Measurements from ENCODE around the gene USP40. TPM values are rescaled to one million over a fixed set of nuclear protein-coding genes. Genes with fewer than 3 reads are reported as not detected.

The USP40 gene
- total RNA-seq, 4 donors from 2014 or later, result 12.3 to 23.3 (median 20.1) TPM

DNA sequence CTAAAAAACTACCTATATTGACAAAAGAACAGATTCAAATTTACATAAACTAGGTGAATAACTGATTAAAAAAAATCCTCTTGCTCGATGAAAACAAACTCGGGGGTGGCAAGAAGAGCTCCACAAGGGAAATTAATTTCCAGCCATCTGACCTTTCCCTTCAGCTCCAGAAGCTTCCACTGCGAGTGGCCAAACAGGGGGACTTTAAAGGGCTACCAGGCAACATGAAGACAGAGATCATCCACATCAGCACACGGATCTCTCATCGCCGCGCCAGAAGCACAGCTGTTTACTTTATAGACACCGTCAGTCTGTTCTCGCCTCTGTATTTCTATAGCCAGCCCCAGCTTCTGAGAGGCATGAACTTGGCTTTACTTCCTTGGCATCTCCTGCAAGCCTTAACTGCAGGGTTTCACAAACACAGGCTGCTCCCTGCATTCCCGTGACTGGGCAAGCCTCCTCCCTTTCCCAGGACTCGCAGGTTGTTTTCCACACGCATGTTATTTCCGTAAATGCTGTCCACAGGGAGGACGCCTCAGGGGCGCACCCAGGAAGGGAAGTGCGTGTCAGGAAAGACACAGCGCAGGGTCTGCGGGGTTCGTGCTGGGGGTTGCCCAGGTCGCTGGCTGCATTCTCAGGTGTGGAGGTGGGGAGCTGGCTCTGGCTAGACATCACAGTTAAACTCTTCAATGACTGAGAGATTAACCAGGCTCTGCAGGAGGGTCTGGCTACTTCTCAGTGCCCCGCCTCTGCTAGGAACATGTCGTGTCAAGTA, 85.0 kb downstream of the USP40 start:
- H3K4me3 ChIP-seq, result peak overlapping the region in 1 of 4 donors; percentile 14
- TF ChIP-seq, protein P1, sequence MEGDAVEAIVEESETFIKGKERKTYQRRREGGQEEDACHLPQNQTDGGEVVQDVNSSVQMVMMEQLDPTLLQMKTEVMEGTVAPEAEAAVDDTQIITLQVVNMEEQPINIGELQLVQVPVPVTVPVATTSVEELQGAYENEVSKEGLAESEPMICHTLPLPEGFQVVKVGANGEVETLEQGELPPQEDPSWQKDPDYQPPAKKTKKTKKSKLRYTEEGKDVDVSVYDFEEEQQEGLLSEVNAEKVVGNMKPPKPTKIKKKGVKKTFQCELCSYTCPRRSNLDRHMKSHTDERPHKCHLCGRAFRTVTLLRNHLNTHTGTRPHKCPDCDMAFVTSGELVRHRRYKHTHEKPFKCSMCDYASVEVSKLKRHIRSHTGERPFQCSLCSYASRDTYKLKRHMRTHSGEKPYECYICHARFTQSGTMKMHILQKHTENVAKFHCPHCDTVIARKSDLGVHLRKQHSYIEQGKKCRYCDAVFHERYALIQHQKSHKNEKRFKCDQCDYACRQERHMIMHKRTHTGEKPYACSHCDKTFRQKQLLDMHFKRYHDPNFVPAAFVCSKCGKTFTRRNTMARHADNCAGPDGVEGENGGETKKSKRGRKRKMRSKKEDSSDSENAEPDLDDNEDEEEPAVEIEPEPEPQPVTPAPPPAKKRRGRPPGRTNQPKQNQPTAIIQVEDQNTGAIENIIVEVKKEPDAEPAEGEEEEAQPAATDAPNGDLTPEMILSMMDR (IDR thresholded peaks at IDR 0.05), result no peak
- TF ChIP-seq POLR2AphosphoS5 (IDR thresholded peaks at IDR 0.05), result peak; percentile 8 to 58
- intact Hi-C loops (cut with DNase I), result no loop called here
- no peaks in the 10 kb centered on the region for H3K9me3 ChIP-seq
- WGBS, result 58% methylated on average over 17 of the region's 22 CpGs
- H3K27me3 ChIP-seq, result no peaks in the 10 kb centered on the region
- peaks cover 1 to 28% (median 25%) of the 10 kb centered on the region in 4 donors for H3K4me1 ChIP-seq
- DNase-seq (ENCODE audit: extremely low spot score), result no peak
- H3K36me3 ChIP-seq, result peaks cover 28 to 98% (median 91%) of the 10 kb centered on the region in 4 donors
- peak overlapping the region; percentile 28 to 71 (median 55) for H3K27ac ChIP-seq (replicated peaks in 1 of 4)

DNA sequence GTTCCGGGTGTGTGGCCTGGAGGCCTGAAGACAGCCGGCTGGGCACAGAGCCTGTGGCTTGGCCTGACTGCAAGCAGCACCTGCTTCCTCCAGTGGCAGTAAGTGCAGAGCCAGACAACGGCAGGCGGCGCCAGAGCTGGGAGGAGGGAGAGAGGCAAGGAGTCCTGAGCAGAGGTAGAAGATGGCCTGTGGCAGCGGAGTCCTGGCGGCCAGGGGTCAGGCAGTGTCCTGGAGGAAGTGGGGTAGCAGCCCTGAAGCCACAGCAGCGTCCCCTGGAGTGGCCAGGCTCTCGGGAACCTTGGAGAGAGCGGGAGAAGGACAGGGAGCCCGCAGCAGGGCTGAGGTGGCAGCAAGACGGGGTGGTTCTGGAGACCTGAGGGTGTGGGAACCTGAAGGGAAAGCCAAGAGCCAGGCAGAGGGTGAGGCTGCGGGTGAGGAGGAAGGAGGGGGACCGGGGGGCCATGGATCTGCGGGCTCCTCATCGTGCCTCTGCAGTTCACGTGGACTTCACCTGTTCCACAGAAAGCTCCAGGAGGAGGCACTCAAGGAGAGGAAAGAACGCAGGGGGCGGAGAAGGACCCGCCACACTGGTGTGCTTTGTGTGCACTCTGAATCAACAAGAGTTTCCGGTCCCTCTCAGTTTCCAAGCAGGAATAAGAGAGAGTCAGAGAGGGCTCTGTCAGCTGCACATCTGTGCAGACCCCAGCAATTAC, 85.9 kb downstream of the USP40 start:
- no peak overlapping the region for H3K4me3 ChIP-seq
- 88% methylated on average over 19 of the region's 21 CpGs for WGBS
- DNase-seq (ENCODE audit: extremely low spot score), result no peak
- intact Hi-C loops (cut with DNase I), result no loop called here
- H3K27me3 ChIP-seq, result no peaks in the 10 kb centered on the region
- H3K36me3 ChIP-seq, result peaks cover 28 to 98% (median 92%) of the 10 kb centered on the region in 4 donors
- H3K27ac ChIP-seq (replicated peaks in 1 of 4), result peak overlapping the region in 3 of 4 donors; percentile 28 to 71 (median 62)
- TF ChIP-seq POLR2AphosphoS5 (IDR thresholded peaks at IDR 0.05) (no peak), POLR2A (IDR thresholded peaks at IDR 0.05; ENCODE audit: low read depth) (no peak), EP300 (IDR thresholded peaks at IDR 0.05) (no peak)
- TF ChIP-seq, protein P1 (IDR thresholded peaks at IDR 0.05), result no peak
- H3K9me3 ChIP-seq, result no peaks in the 10 kb centered on the region
- peaks cover 0 to 26% (median 24%) of the 10 kb centered on the region in 4 donors for H3K4me1 ChIP-seq

DNA sequence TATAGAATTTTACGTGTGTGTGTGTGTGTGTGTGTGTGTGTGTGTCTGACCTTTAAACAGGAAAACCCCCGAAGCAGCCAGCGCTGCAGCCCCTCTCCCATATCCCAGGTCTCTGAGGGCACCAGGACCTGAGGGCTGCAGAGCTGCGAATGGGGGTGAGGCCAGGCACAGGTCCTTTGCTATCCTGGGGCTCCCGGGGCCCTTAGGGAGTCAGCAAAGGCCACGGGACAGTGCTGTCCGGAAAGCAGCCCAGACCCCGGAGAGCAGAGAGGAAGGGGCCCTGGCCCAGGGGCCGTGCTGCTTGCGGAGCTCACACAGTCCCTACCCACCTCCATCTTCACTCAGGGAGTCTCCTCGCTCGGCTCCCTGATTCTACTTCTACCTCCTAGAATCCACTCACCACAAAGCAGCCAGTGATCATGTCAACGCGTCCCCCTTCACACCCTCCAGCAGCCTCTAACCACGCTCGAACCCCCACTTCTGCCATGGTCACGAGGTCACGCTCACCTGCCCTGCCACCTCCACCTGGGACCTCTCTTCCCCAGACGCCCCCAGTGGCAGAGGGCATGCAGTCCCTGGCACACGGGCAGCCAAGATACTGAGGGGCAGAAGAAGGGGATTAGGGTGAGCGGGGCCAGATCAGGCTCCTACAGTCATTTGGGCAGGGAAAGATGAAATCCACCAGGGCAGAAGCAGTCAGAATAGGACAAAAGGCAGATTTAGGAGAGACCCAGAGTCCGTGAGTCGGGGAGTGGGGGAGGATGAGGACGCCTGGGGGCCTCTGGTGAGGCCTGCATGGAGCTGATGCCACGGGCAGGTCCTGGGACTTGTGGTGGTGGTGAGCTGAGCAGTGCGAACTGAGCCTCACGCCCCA, 86.7 kb downstream of the USP40 start:
- Histone ChIP-seq H3K9me3 (no peaks in the 10 kb centered on the region), H3K27ac (replicated peaks in 1 of 4) (peak overlapping the region in 1 of 4 donors; percentile 71), H3K36me3 (peaks cover 28 to 98% (median 88%) of the 10 kb centered on the region in 4 donors), H3K27me3 (no peaks in the 10 kb centered on the region), H3K4me1 (peaks cover 0 to 26% (median 24%) of the 10 kb centered on the region in 4 donors), H3K4me3 (no peak overlapping the region)
- no peak for DNase-seq (ENCODE audit: extremely low spot score)
- WGBS, result 84% methylated on average over 27 of the region's 27 CpGs
- intact Hi-C loops (cut with DNase I), result no loop called here
- TF ChIP-seq, protein P1 (IDR thresholded peaks at IDR 0.05), result no peak
- TF ChIP-seq EP300 (IDR thresholded peaks at IDR 0.05) (no peak), POLR2A (IDR thresholded peaks at IDR 0.05; ENCODE audit: low read depth) (no peak), POLR2AphosphoS5 (IDR thresholded peaks at IDR 0.05) (no peak)

DNA sequence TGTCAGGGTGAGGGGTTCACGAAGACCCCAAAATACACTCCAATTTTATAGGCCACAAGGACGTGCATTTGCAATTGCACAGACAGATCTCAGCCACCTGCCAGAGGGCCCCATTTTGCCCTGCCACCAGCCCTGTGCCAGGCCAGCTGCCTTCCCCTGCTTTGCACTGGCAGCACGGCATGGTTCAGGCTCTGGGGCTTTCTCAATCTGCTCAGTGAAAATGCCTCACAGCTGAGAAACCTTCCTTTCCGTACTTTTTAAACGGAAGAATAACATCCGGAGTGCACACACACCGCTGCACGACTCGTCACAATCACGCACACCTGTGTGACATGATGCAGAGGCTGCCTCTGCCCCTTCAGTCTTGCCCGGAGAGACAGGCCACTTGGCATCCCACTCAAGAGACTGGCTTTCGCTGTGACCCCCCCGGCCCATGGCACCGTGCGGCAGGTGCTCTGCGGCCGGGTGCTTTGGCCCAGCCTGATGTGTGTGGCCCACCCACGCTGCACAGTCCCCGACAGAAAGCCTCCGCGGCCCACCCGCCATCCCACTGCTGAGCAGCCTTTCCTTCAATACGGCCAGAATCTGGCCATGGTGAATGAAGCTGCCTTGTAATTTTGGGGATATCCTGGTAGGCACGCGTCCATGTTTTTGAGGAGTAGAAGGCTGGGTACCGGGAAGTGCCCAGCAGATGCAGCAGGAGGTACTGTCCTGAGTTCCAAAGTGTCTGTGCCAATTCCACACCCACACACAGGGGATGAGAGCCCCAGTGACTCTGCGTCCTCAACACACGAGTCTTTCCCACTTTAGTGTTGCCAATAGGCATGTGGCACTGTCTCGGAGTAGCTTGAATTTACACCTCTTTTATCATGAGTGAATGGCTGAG, 88.8 kb downstream of the USP40 start:
- no peaks in the 10 kb centered on the region for H3K9me3 ChIP-seq
- WGBS, result 96% methylated on average over 24 of the region's 29 CpGs
- no peaks in the 10 kb centered on the region for H3K27me3 ChIP-seq
- peaks cover 0 to 26% (median 24%) of the 10 kb centered on the region in 4 donors for H3K4me1 ChIP-seq
- H3K4me3 ChIP-seq, result no peak overlapping the region
- intact Hi-C loops (cut with DNase I), result no loop called here
- no peak for TF ChIP-seq POLR2A (IDR thresholded peaks at IDR 0.05; ENCODE audit: low read depth)
- TF ChIP-seq EP300 (IDR thresholded peaks at IDR 0.05), result no peak
- TF ChIP-seq, protein P1 (IDR thresholded peaks at IDR 0.05), result no peak
- TF ChIP-seq POLR2AphosphoS5 (IDR thresholded peaks at IDR 0.05), result no peak
- DNase-seq (ENCODE audit: extremely low spot score), result peak; percentile 62
- H3K36me3 ChIP-seq, result peaks cover 12 to 93% (median 72%) of the 10 kb centered on the region in 4 donors
- no peak overlapping the region for H3K27ac ChIP-seq (replicated peaks in 1 of 4)

Data from esophagus muscularis mucosa (tissue), 4 donors.